T-cell (primary cell): ENCODE results near the gene JPH2. TPM values are rescaled to one million over a fixed set of nuclear protein-coding genes. Genes with fewer than 3 reads are reported as not detected.

Experiments
- ATAC-seq, 4 experiments: fragments of 200-7000 bp in 3 of 4; fragments of 150-1000 bp in 1 of 4; cut with Tn5 transposase; replicated peaks in 1 of 4; 1 replicate in 3 of 4; 2 replicates in 1 of 4; pipeline ENCODE4 v1.10.0; 2021; ENCODE audit warnings: moderate library complexity in 3 of 4, mild to moderate bottlenecking in 2 of 4, moderate number of reproducible peaks in 1 of 4
- CTCF ChIA-PET, 2 donors: fragments of 300-600 bp; sonication (Branson Sonifier 250); formaldehyde crosslinking; loops; one replicate each; lab custom pipeline; 2022; ENCODE audit warnings: antibody characterized with exemption in 2 of 2; lab: Charles Lee
- POLR2A ChIA-PET, 2 donors: fragments of 300-600 bp; sonication (Branson Sonifier 250); formaldehyde crosslinking; loops; one replicate each; lab custom pipeline; 2022; ENCODE audit warnings: antibody characterized with exemption in 2 of 2; lab: Charles Lee
- DNase-seq, 35 experiments: peaks; one replicate each; pipeline versions ENCODE4 v3.0.0 to v3.0.0-alpha.2; 2013 to 2023
- H3K27ac ChIP-seq: one replicate; pipeline ENCODE4 v1.5.1; 2013; ENCODE audit warnings: low read length
- H3K27me3 ChIP-seq, 2 experiments: replicated peaks in 1 of 2; 1 replicate in 1 of 2; 2 replicates in 1 of 2; pipeline versions ENCODE4 v1.6.1 to v1.7.0; 2013; ENCODE audit warnings: low read length in 1 of 2, mixed read lengths in 1 of 2; ENCODE audit not compliant: control insufficient read depth in 2 of 2, insufficient read depth in 2 of 2; ENCODE audit errors: extremely low read depth in 1 of 2
- H3K36me3 ChIP-seq, 2 donors: 1 replicate in 1 of 2; 2 replicates in 1 of 2; pipeline versions ENCODE4 v1.6.1 to v1.7.0; 2013; ENCODE audit warnings: low read length in 1 of 2; ENCODE audit not compliant: control insufficient read depth in 2 of 2, insufficient read depth in 1 of 2; ENCODE audit errors: extremely low read depth in 1 of 2
- H3K4me1 ChIP-seq, 2 experiments: 1 replicate in 1 of 2; 2 replicates in 1 of 2; pipeline versions ENCODE4 v1.6.1 to v1.7.0; 2013; ENCODE audit warnings: low read length in 2 of 2, mixed read lengths in 1 of 2; ENCODE audit not compliant: insufficient read depth in 2 of 2, control insufficient read depth in 1 of 2; ENCODE audit errors: extremely low read depth in 1 of 2
- H3K4me3 ChIP-seq, 2 donors: 1 replicate in 1 of 2; 2 replicates in 1 of 2; pipeline versions ENCODE4 v1.5.1 to v1.7.0; 2013; ENCODE audit warnings: mild to moderate bottlenecking in 2 of 2, low read length in 1 of 2, moderate library complexity in 1 of 2; ENCODE audit not compliant: control insufficient read depth in 1 of 2; ENCODE audit errors: extremely low read depth in 1 of 2
- H3K9me3 ChIP-seq: 2 replicates; pipeline ENCODE4 v1.7.0; 2013
- H3K27ac Mint-ChIP-seq, 2 donors: one replicate each; pipeline ENCODE4 v1.8.0; 2020 to 2021; ENCODE audit warnings: mild to moderate bottlenecking in 2 of 2, mixed read lengths in 2 of 2
- H3K27me3 Mint-ChIP-seq, 2 donors: one replicate each; pipeline ENCODE4 v1.8.0; 2021 to 2022; ENCODE audit warnings: mixed read lengths in 2 of 2
- H3K36me3 Mint-ChIP-seq: one replicate; pipeline ENCODE4 v1.8.0; 2021; ENCODE audit warnings: mixed read lengths
- H3K4me1 Mint-ChIP-seq, 3 donors: one replicate each; pipeline ENCODE4 v1.8.0; 2020 to 2022; ENCODE audit warnings: mixed read lengths in 3 of 3, mild to moderate bottlenecking in 1 of 3
- H3K4me3 Mint-ChIP-seq, 3 donors: one replicate each; pipeline ENCODE4 v1.8.0; 2020 to 2022; ENCODE audit warnings: mild to moderate bottlenecking in 3 of 3, mixed read lengths in 3 of 3, moderate library complexity in 3 of 3
- H3K9me3 Mint-ChIP-seq, 3 donors: one replicate each; pipeline ENCODE4 v1.8.0; 2020 to 2022; ENCODE audit warnings: mixed read lengths in 3 of 3
- WGBS: methylation state at CpG from one replicate; pipeline ENCODE4 v1.1.5; 2013; ENCODE audit warnings: missing lambda C conversion rate; ENCODE audit not compliant: insufficient coverage; 5-methylcytosine and 5-hydroxymethylcytosine counted together
- total RNA-seq, 35 experiments: library from RNA in 6 of 35; stranded (reverse) in 6 of 35; fragments of 120-200 nt in 1 of 35; gene quantifications; one replicate each; pipeline versions ENCODE4 v1.2.1 to v1.2.4 and lab custom pipeline; 2013 to 2026

The JPH2 gene
- total RNA-seq, 5 donors from 2014 or later (not counting 1 experiment from before 2014, with no cell fraction given), result 0.06 to 0.15 (median 0.09) TPM; not detected in 2

GRCh38 chr20:44204156-44204831 lies 17.3 kb upstream of the JPH2 start:
- Histone ChIP-seq H3K27me3 (no peaks in the 10 kb centered on the region), H3K4me1 (peaks cover 5 to 11% of the 10 kb centered on the region in 2 experiments), H3K27ac (no peak overlapping the region), H3K36me3 (peaks cover 8 to 57% of the 10 kb centered on the region in 2 donors), H3K4me3 (no peak overlapping the region), H3K9me3 (no peaks in the 10 kb centered on the region)
- Mint-ChIP-seq H3K36me3 (peaks cover 53% of the 10 kb centered on the region), H3K4me1 (peaks cover 56 to 69% (median 67%) of the 10 kb centered on the region in 3 donors), H3K27ac (no peak overlapping the region), H3K4me3 (no peak overlapping the region), H3K27me3 (no peaks in the 10 kb centered on the region), H3K9me3 (no peaks in the 10 kb centered on the region)
- WGBS, result no CpG with 5 or more reads among the region's 4 CpGs
- POLR2A ChIA-PET, result no interaction called here
- CTCF ChIA-PET, result no interaction called here
- no peak for DNase-seq
- ATAC-seq, result no peak

- peaks cover 2 to 8% of the 10 kb centered on the region in 2 experiments for H3K4me1 ChIP-seq
- H3K27me3 ChIP-seq, result no peaks in the 10 kb centered on the region
- peaks cover 8 to 65% of the 10 kb centered on the region in 2 donors for H3K36me3 ChIP-seq
- no peak overlapping the region for H3K4me3 ChIP-seq
- POLR2A ChIA-PET, result interaction anchor here in 1 of 2 donors (0.6 kb wide), 1 partner anchor 11 kb away, joined by 4 read pairs; no protein-coding TSS in a partner anchor
- DNase-seq, result no peak
- no peak overlapping the region for H3K27ac ChIP-seq
- Mint-ChIP-seq H3K4me3 (no peak overlapping the region), H3K36me3 (peaks cover 59% of the 10 kb centered on the region), H3K27me3 (no peaks in the 10 kb centered on the region), H3K4me1 (peaks cover 50 to 64% (median 62%) of the 10 kb centered on the region in 3 donors), H3K27ac (no peak overlapping the region), H3K9me3 (no peaks in the 10 kb centered on the region)
- CTCF ChIA-PET, result interaction anchor here (0.5 to 1.1 kb wide), 4 partner anchors 14 to 694 kb away, joined by 3 to 4 read pairs (median 3); no protein-coding TSS in a partner anchor
- 100% methylated on average over 2 of the region's 2 CpGs for WGBS
- no peaks in the 10 kb centered on the region for H3K9me3 ChIP-seq
- no peak for ATAC-seq
These were observed 16.2 kb upstream of the JPH2 start for GRCh38 chr20:44203161-44203560.

GRCh38 chr20:44200983-44201382 lies 14.0 kb upstream of the JPH2 start:
- DNase-seq, result no peak
- Mint-ChIP-seq H3K4me1 (peaks cover 29 to 46% (median 43%) of the 10 kb centered on the region in 3 donors), H3K27me3 (no peaks in the 10 kb centered on the region), H3K36me3 (peaks cover 67% of the 10 kb centered on the region), H3K9me3 (no peaks in the 10 kb centered on the region), H3K27ac (no peak overlapping the region), H3K4me3 (no peak overlapping the region)
- H3K27ac ChIP-seq, result no peak overlapping the region
- no peak for ATAC-seq
- ChIA-PET CTCF (no interaction called here), POLR2A (no interaction called here)
- no peaks in the 10 kb centered on the region for H3K9me3 ChIP-seq
- peaks cover 15 to 82% of the 10 kb centered on the region in 2 donors for H3K36me3 ChIP-seq
- no CpG with 5 or more reads among the region's 2 CpGs for WGBS
- H3K4me3 ChIP-seq, result no peak overlapping the region
- no peaks in the 10 kb centered on the region for H3K27me3 ChIP-seq
- H3K4me1 ChIP-seq, result peaks cover 2 to 8% of the 10 kb centered on the region in 2 experiments

DNA sequence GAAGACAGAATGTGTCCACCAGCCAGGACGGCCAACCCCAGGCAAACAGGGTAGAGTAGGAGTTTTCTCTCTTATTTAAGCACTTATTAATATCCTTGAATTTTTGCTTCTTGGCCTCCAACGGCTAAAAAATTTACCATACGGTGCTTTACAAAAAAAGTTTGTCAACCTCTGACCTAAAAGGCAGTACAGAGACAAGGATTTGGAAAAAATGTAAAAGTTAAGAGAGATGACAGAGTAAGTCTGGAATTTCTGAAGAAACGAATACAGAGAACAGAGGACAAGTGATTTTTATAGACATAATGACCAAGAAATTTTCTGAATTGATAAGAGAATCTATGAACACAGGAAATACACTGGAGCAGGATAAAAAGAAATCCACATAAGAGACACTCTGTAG lies 13.4 kb upstream of the JPH2 start:
- H3K9me3 Mint-ChIP-seq, result no peaks in the 10 kb centered on the region
- no peak overlapping the region for H3K27ac ChIP-seq
- no peak overlapping the region for H3K4me3 ChIP-seq
- CTCF ChIA-PET, result no interaction called here
- no peak overlapping the region for H3K27ac Mint-ChIP-seq
- peaks cover 15 to 77% of the 10 kb centered on the region in 2 donors for H3K36me3 ChIP-seq
- H3K4me1 Mint-ChIP-seq, result peaks cover 29 to 45% (median 43%) of the 10 kb centered on the region in 3 donors
- H3K27me3 ChIP-seq, result no peaks in the 10 kb centered on the region
- H3K4me3 Mint-ChIP-seq, result no peak overlapping the region
- H3K9me3 ChIP-seq, result no peaks in the 10 kb centered on the region
- H3K36me3 Mint-ChIP-seq, result peaks cover 68% of the 10 kb centered on the region
- POLR2A ChIA-PET, result no interaction called here
- WGBS, result no CpG with 5 or more reads among the region's 4 CpGs
- no peaks in the 10 kb centered on the region for H3K27me3 Mint-ChIP-seq
- DNase-seq (no peak), ATAC-seq (no peak)
- H3K4me1 ChIP-seq, result peaks cover 2 to 8% of the 10 kb centered on the region in 2 experiments

DNA sequence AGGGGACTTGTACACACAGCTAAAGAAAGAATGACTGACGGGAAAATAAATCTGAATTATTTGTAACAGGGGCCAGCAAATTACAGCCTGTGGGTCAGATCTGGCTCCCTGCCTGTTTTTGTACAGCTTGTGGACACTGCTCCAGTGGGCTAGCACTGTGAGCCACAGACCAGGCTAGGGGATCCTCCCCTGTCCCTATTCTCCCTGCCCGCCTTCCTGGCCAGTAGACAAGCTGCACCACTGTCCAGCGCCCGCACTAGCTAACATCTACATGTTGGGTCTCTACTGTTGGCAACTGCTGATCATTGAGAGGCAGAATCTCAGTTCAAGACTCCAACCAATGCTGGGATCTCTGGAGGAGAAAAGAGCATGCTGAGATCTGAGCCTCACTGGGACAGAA lies 12.9 kb upstream of the JPH2 start:
- Histone ChIP-seq H3K27me3 (no peaks in the 10 kb centered on the region), H3K4me1 (peaks cover 2 to 8% of the 10 kb centered on the region in 2 experiments), H3K36me3 (peaks cover 15 to 72% of the 10 kb centered on the region in 2 donors), H3K9me3 (no peaks in the 10 kb centered on the region), H3K4me3 (no peak overlapping the region), H3K27ac (no peak overlapping the region)
- ChIA-PET CTCF (no interaction called here), POLR2A (interaction anchor here in 1 of 2 donors (0.6 kb wide), 1 partner anchor 9 kb away, joined by 3 read pairs; no protein-coding TSS in a partner anchor)
- DNase-seq (no peak), ATAC-seq (peak in 1 of 4 experiments; percentile 17)
- Mint-ChIP-seq H3K27me3 (no peaks in the 10 kb centered on the region), H3K36me3 (peaks cover 65% of the 10 kb centered on the region), H3K9me3 (no peaks in the 10 kb centered on the region), H3K4me1 (peaks cover 29 to 43% (median 42%) of the 10 kb centered on the region in 3 donors), H3K27ac (peak overlapping the region in 1 of 2 donors; percentile 9), H3K4me3 (no peak overlapping the region)
- 100% methylated on average over 1 of the region's 4 CpGs for WGBS

DNA sequence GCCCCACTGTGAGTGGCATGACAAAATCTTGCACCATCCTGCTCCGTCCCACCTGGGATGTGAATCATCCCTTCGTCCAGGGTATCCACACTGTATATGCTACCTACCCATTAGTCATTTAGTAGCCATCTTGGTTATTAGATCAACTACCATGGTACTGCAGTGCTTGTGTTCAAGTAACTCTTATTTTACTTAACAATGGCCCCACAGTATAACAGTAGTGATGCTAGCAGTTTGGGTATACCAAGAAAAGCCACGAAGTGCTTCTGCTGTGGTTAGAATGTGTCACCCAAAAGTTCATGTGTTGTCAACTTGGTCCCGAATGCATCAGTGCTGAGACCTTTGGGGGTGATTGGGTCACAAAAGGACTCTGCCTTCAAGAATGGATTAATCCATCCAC lies 11.9 kb upstream of the JPH2 start:
- no CpG with 5 or more reads among the region's 4 CpGs for WGBS
- Histone ChIP-seq H3K36me3 (peaks cover 15 to 67% of the 10 kb centered on the region in 2 donors), H3K9me3 (no peaks in the 10 kb centered on the region), H3K4me1 (peaks cover 2 to 8% of the 10 kb centered on the region in 2 experiments), H3K4me3 (no peak overlapping the region), H3K27me3 (no peaks in the 10 kb centered on the region), H3K27ac (no peak overlapping the region)
- Mint-ChIP-seq H3K4me3 (no peak overlapping the region), H3K36me3 (peaks cover 62% of the 10 kb centered on the region), H3K4me1 (peaks cover 29 to 37% (median 37%) of the 10 kb centered on the region in 3 donors), H3K27ac (peak overlapping the region in 1 of 2 donors; percentile 67), H3K9me3 (no peaks in the 10 kb centered on the region), H3K27me3 (no peaks in the 10 kb centered on the region)
- DNase-seq (no peak), ATAC-seq (peak; percentile 19 to 70 (median 54))
- ChIA-PET POLR2A (interaction anchor here in 1 of 2 donors (0.6 kb wide), 1 partner anchor 96 kb away, joined by 3 read pairs; no protein-coding TSS in a partner anchor), CTCF (no interaction called here)
